Measurements from ENCODE around the gene ZNF462.
"Not testable (repeated sequence)": the region's sequence is repeated elsewhere in the genome, so short reads cannot be mapped to it uniquely, and the experiment has no call there.

- TF ChIP-seq POLR2A, CTCF, EP300 (IDR thresholded peaks at IDR 0.05): not testable (repeated sequence)
Observed at GRCh38 chr9:106989904-106990303, 126.9 kb downstream of the ZNF462 start.

Data from tibial nerve (tissue), 4 donors.